PFSK-1 (cell line): ENCODE data around the gene MINDY1.

ENCODE experiments used
- FOXP2 ChIP-seq: optimal IDR thresholded peaks from 2 replicates; pipeline ENCODE3; 2011; ENCODE audit warnings: borderline replicate concordance, control low read depth, inconsistent platforms; ENCODE audit not compliant: insufficient read depth; ENCODE audit errors: extremely low read length, extremely low read depth
- POLR2AphosphoS5 ChIP-seq: IDR thresholded peaks from 2 replicates; pipeline ENCODE4 v1.6.1; 2012; ENCODE audit warnings: low read depth, mild to moderate bottlenecking, control low read depth, low read length, moderate library complexity
- TAF1 ChIP-seq: IDR thresholded peaks from 2 replicates; pipeline ENCODE4 v1.6.1; 2012; ENCODE audit warnings: low read length, control low read depth, borderline replicate concordance; ENCODE audit not compliant: insufficient read depth
- TF ChIP-seq, protein P1 (sequence below), 2 experiments: IDR thresholded peaks; 2 replicates each; pipeline versions ENCODE4 v1.6.1 to v1.8.0; 2011 to 2012; ENCODE audit warnings: low read depth in 2 of 2, low read length in 2 of 2, control low read depth in 1 of 2, inconsistent platforms in 1 of 2, mild to moderate bottlenecking in 1 of 2, moderate library complexity in 1 of 2; ENCODE audit not compliant: insufficient read depth in 1 of 2

DNA sequence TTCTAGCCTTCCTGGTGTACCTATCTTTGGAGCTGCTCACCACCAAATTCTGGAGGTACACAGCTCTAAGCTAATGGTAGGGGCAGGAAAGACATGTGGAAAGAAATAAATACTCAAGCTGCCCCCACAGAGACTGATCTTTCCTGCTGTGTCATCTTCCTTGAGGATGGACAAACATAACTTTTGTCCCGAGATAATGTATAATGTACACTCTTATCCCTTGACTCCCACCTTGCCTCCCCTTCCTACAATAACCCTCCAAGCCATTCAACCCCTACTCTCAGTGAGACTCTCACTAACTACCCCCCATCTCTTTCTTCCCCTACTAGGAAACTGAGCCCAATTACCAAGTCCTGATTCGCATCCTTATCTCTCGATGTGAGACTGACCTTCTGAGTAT is 12.5 kb downstream of the MINDY1 start:
- TF ChIP-seq, protein P1, sequence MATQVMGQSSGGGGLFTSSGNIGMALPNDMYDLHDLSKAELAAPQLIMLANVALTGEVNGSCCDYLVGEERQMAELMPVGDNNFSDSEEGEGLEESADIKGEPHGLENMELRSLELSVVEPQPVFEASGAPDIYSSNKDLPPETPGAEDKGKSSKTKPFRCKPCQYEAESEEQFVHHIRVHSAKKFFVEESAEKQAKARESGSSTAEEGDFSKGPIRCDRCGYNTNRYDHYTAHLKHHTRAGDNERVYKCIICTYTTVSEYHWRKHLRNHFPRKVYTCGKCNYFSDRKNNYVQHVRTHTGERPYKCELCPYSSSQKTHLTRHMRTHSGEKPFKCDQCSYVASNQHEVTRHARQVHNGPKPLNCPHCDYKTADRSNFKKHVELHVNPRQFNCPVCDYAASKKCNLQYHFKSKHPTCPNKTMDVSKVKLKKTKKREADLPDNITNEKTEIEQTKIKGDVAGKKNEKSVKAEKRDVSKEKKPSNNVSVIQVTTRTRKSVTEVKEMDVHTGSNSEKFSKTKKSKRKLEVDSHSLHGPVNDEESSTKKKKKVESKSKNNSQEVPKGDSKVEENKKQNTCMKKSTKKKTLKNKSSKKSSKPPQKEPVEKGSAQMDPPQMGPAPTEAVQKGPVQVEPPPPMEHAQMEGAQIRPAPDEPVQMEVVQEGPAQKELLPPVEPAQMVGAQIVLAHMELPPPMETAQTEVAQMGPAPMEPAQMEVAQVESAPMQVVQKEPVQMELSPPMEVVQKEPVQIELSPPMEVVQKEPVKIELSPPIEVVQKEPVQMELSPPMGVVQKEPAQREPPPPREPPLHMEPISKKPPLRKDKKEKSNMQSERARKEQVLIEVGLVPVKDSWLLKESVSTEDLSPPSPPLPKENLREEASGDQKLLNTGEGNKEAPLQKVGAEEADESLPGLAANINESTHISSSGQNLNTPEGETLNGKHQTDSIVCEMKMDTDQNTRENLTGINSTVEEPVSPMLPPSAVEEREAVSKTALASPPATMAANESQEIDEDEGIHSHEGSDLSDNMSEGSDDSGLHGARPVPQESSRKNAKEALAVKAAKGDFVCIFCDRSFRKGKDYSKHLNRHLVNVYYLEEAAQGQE (IDR thresholded peaks at IDR 0.05; ENCODE audit: insufficient read depth in 1 of 2, low read depth in 2 of 2, low read length in 2 of 2) = no peak
- no peak for TF ChIP-seq TAF1
- no peak for TF ChIP-seq FOXP2
- no peak for TF ChIP-seq POLR2AphosphoS5
